Effector memory CD4-positive, alpha-beta T cell (primary cell): ENCODE results near the gene HIBADH.
"Not testable (repeated sequence)": the region's sequence is repeated elsewhere in the genome, so short reads cannot be mapped to it uniquely, and the experiment has no call there.

Source experiments
- DNase-seq, 3 donors: peaks; one replicate each; pipeline ENCODE4 v3.0.0-alpha.2; 2020
- H3K27ac ChIP-seq: 2 replicates; pipeline ENCODE4 v1.7.0; 2013; ENCODE audit warnings: mild to moderate bottlenecking, low read length, moderate library complexity; ENCODE audit not compliant: insufficient read depth, poor library complexity, severe bottlenecking
- H3K27me3 ChIP-seq: replicated peaks from 2 replicates; pipeline ENCODE4 v1.7.0; 2013; ENCODE audit warnings: mild to moderate bottlenecking, low read length; ENCODE audit not compliant: insufficient read depth, control insufficient read depth, poor library complexity, severe bottlenecking
- H3K36me3 ChIP-seq: 2 replicates; pipeline ENCODE4 v1.7.0; 2013; ENCODE audit warnings: mild to moderate bottlenecking, low read length, moderate library complexity; ENCODE audit not compliant: control insufficient read depth, insufficient read depth
- H3K4me1 ChIP-seq: 2 replicates; pipeline ENCODE4 v1.7.0; 2013; ENCODE audit warnings: low read length, mild to moderate bottlenecking; ENCODE audit not compliant: control insufficient read depth, insufficient read depth, poor library complexity, severe bottlenecking
- H3K4me3 ChIP-seq: 2 replicates; pipeline ENCODE4 v1.7.0; 2013; ENCODE audit warnings: low read length, low read depth, mild to moderate bottlenecking; ENCODE audit not compliant: insufficient read depth, poor library complexity, severe bottlenecking
- H3K9me3 ChIP-seq: 2 replicates; pipeline ENCODE4 v1.7.0; 2013; ENCODE audit warnings: mild to moderate bottlenecking, low read length, moderate library complexity; ENCODE audit not compliant: control insufficient read depth

The HIBADH gene

DNA sequence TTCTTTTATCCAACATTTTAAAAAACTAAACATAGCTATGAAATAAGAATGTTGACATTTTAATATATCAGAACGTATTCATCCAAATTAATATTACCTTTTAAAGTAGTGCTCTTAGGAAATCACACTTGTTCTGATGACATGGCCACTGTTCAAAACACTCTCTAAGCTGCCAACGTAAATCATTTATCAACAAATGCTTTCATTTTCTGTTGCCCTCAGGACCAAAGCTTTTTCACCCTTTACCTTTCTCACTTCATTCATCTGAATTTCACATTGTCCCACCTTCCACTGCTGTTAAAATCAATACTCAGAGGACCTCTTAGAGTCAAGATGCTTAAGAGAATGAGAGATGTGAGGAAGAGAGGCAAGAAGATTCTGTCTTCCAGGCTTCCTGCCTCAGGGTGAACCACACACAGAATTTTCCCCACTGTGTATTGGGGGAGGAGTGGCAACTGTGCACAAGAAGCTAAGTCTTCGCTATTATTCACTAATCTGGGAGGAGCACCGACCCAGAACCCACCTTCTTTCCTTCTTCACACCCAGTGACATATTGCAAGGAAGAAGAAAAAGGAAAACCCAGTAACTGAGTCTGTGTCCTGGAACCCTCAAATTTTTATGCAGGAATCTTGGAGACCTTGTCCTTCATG, 21.0 kb downstream of the HIBADH start:
- no peaks in the 10 kb centered on the region for H3K4me1 ChIP-seq
- H3K27me3 ChIP-seq: no peaks in the 10 kb centered on the region
- H3K9me3 ChIP-seq: no peaks in the 10 kb centered on the region
- DNase-seq: no peak
- H3K36me3 ChIP-seq: peaks cover 5% of the 10 kb centered on the region
- H3K4me3 ChIP-seq: no peak overlapping the region
- no peak overlapping the region for H3K27ac ChIP-seq

DNA sequence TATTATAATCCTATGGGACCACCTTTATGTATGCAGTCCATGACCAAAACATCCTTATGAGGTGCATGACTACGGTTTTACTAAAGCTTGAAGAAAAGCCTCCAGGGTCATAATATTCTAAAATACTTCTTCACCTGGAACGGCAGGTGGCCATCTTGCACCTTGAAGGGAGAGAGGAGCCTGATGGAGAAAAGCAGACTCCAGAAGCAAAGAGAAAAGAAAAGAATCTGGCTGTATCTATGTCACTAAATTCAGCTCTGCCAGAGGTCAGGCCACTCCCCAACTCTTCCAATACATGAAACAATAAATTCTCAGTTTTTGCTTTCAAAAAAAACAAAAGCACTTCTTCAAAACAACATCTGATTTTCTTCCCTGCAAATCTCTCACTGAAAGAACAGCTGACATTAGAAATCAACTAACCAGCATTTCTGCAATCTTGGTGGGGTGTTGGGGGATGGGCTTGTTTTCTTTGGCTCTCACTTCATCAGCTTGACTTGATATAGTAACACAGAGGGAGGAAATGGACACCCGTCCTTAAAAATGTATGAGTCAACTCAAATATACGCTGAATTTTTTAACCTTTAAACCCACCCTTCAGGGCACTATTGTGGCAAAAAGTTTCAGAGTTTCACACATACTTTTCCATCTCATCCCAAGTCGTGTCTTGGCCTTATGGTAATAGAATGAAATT, 21.7 kb downstream of the HIBADH start:
- peaks cover 1% of the 10 kb centered on the region for H3K4me1 ChIP-seq
- no peak overlapping the region for H3K4me3 ChIP-seq
- H3K27me3 ChIP-seq: no peaks in the 10 kb centered on the region
- peaks cover 5% of the 10 kb centered on the region for H3K36me3 ChIP-seq
- no peak overlapping the region for H3K27ac ChIP-seq
- no peak for DNase-seq
- no peaks in the 10 kb centered on the region for H3K9me3 ChIP-seq

DNA sequence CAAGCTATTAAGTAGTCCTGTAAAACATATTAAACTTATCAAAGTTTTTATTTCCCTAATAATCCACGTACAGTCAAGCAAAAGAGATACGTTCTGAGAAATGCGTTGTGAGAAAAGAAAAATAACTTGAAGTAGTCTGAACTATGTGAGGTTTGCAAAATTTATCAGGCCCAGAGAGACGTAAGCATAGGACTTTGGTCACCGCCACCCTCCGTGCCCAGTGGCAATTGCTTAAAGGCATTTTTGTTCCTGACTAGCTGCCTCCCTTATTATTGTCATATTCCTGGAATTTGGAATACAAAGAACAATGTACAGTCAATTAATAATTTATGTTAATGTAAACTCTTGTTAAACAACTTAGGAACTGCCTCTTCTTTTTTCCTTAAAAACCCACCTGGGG, 22.8 kb downstream of the HIBADH start:
- Histone ChIP-seq H3K36me3 (peaks cover 5% of the 10 kb centered on the region), H3K27me3 (no peaks in the 10 kb centered on the region), H3K9me3 (no peaks in the 10 kb centered on the region), H3K27ac (no peak overlapping the region), H3K4me3 (no peak overlapping the region), H3K4me1 (peaks cover 6% of the 10 kb centered on the region)
- no peak for DNase-seq

DNA sequence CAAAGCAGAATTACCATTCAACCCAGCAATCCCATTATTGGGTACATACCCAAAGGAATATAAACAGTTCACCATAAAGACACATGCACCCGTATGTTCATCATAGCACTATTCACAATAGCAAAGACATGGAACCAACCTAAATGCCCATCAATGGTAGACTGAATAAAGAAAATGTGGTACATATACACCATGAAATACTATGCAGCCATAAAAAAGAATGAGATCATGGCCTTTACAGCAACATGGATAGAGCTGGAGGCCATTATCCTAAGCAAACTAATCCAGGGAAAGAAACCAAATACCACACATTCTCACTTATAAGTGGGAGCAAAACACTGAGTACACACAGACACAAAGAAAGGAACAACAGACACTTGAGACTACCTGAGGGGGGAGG, 23.6 kb downstream of the HIBADH start:
- DNase-seq, H3K27me3 ChIP-seq, H3K9me3 ChIP-seq, H3K4me1 ChIP-seq, H3K27ac ChIP-seq, H3K4me3 ChIP-seq: not testable (repeated sequence)
- H3K36me3 ChIP-seq: peaks cover 10% of the 10 kb centered on the region

DNA sequence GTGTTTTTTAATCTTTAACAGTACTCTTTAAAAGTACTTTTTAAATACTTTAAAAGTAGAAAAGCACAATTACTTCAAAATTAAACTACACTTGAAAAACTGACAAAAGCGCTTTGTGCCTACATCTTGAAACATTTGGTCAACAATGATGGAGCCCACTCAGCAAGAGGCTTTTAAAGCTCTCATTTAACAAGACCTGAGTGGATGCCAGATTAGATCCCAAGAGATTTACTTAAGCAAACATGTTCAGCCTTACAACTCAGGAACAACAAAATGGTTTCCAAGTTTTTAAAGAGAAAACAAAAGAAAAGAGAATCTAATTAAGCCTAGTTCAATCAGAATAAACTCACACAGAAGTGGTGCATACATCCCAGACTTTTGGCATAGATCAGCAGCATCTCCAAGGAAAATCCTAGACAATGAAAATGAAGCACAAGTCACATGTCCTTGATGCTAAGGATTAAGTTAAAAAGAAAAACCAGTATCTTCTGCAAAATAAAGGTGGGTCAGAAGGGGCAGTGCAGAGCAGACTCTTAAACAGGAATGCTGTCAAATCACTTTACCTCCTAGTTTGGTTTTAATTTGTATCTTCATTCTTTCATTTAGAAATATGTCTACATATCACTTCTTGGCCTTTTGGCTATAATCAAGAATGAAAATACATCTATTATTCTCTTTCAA, 26.2 kb downstream of the HIBADH start:
- H3K27ac ChIP-seq: no peak overlapping the region
- no peaks in the 10 kb centered on the region for H3K27me3 ChIP-seq
- H3K4me3 ChIP-seq: no peak overlapping the region
- peaks cover 6% of the 10 kb centered on the region for H3K4me1 ChIP-seq
- H3K9me3 ChIP-seq: no peaks in the 10 kb centered on the region
- H3K36me3 ChIP-seq: peaks cover 10% of the 10 kb centered on the region
- no peak for DNase-seq

DNA sequence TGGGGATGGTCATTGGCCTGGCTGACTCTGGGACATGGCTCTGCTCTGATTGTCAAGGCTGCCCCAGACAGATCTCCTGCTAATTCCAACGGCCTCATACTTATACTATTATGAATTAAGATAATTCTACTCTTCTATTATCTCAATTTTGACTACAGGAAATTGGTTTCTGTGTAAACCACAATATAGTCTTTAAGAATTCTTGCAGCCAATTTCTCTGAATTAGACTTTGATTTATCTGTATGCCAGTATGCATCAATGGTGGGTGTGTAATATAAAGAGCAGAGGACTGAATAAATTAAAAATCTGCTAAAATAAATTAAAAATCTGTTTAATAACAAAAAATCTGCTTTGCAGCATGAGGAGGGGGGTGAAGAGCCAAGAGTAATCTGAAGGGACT, 27.0 kb downstream of the HIBADH start:
- DNase-seq: no peak
- H3K27ac ChIP-seq: no peak overlapping the region
- H3K27me3 ChIP-seq: no peaks in the 10 kb centered on the region
- peaks cover 6% of the 10 kb centered on the region for H3K4me1 ChIP-seq
- H3K36me3 ChIP-seq: peaks cover 10% of the 10 kb centered on the region
- H3K4me3 ChIP-seq: no peak overlapping the region
- H3K9me3 ChIP-seq: no peaks in the 10 kb centered on the region

DNA sequence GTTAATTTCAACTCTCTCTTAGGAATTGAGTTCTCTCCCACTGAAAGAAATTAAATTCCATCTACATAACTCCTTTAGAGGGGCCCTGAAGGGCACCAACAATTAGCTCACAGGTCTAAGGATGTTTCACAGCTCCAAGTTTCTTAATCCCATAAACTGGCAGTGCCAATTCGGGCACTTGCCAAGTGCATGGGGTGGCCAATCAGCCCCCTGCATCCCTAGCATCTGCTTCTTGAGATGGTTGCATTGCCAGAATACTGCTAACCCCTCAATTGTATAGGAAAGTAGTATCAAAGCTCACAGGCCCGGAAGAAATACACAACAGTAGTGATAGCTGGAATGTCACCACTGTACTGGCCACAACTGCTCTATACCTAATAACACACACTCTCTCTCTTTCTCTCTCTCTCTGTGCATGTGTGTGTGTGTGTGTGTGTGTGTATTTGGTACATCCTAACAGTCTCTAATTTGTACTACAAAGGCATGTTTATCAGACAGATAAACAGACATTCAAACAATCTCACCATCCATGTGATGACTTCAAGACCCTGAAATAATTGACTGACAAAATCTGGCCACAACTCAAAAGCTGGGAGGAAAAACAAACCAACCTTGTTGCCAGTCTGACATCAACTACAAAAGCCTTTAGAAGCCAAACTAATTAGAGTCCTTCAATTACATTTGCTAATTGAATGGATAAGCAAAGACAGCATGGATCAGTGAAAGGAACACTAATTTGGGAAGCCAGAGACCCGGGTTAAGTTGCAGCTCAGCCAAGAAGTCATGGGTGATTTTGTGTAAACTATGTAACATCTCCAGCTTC, 27.8 kb downstream of the HIBADH start:
- H3K4me1 ChIP-seq: peaks cover 6% of the 10 kb centered on the region

DNA sequence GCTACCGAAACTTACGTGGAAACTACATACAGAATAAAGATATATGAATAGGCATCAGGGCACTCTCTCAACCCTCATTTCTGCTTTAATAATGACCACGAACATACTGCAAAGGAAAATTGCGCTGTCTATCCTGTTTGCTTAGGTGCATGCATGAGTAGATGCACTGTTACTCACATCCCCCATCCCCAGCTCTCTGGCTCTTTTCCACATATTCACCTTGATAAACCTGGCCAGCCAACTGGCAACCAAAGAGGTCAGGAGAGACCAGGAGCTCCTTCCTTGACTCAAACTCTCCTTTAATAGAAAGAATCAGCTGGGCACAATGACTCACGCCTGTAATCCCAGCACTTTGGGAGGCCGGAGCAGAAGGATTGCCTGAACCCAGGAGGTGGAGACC, 29.6 kb downstream of the HIBADH start:
- Histone ChIP-seq H3K27me3 (no peaks in the 10 kb centered on the region), H3K4me3 (no peak overlapping the region), H3K9me3 (no peaks in the 10 kb centered on the region), H3K36me3 (peaks cover 5% of the 10 kb centered on the region), H3K27ac (no peak overlapping the region), H3K4me1 (peaks cover 6% of the 10 kb centered on the region)
- no peak for DNase-seq

More for the DNA sequence above, 27.8 kb downstream of the HIBADH start:
- H3K9me3 ChIP-seq: no peaks in the 10 kb centered on the region
- no peak overlapping the region for H3K4me3 ChIP-seq
- DNase-seq: no peak
- H3K27ac ChIP-seq: no peak overlapping the region
- peaks cover 7% of the 10 kb centered on the region for H3K36me3 ChIP-seq
- H3K27me3 ChIP-seq: no peaks in the 10 kb centered on the region

DNA sequence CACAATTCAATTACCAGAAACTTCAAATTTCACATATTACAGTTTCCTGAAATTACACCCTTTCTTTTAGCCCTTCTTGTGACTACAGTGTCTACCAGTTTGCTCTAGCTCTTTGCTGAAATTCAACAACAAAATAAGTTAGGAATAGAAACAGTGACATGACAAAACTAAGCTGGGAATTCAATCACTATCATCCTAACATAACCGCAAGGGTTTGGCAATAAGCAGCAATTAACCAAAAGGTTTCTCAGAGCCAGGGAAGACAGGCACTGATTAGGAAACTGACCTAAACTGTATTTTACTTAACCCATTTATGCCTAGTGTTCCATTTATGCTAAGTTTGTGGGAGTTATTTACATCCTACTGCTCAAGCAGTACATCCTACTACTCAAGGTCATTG, 31.3 kb downstream of the HIBADH start:
- Histone ChIP-seq H3K36me3 (peaks cover 5% of the 10 kb centered on the region), H3K27me3 (no peaks in the 10 kb centered on the region), H3K27ac (no peak overlapping the region), H3K4me1 (peaks cover 6% of the 10 kb centered on the region), H3K4me3 (no peak overlapping the region), H3K9me3 (no peaks in the 10 kb centered on the region)
- no peak for DNase-seq
